GM23248 (cell line): ENCODE measurements around the gene KDM4F.

Experiments
- EZH2 ChIP-seq: fragments of 200-600 bp; sonication (generic); IDR thresholded peaks from 2 replicates; pipeline ENCODE4 v1.6.1; 2018; ENCODE audit warnings: antibody characterized with exemption, mild to moderate bottlenecking; ENCODE audit not compliant: insufficient read depth, poor library complexity, severe bottlenecking
- EZH2phosphoT487 ChIP-seq: fragments of 200-600 bp; sonication (generic); IDR thresholded peaks from 2 replicates; pipeline ENCODE4 v1.6.1; 2018; ENCODE audit warnings: antibody characterized with exemption, moderate library complexity, mild to moderate bottlenecking, low read depth; ENCODE audit not compliant: insufficient read depth

DNA sequence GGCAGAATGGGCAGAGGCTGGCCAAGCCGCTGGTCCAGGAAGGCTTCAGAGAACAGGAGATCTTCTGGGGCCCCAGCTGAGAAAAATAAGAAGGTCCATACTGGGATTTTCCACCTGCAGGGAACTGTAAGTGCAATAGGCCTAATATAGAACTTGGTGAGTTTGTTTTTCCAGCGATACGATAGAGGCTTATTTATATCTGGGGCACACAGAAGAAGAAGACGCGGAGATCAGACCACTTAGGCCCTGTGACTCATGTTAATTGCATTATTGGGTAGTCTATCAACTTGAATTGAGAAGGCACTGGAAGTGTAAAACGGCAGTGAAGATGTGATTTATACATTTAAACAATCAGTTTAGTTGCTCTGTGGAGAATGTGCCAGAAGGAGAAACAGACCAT lies 9.8 kb downstream of the KDM4F start:
- no peak for TF ChIP-seq EZH2phosphoT487
- TF ChIP-seq EZH2: no peak
